Activated CD4-positive, CD25-positive, alpha-beta regulatory T cell (primary cell): ENCODE results near the gene ARF6.
"Not testable (repeated sequence)": the region's sequence is repeated elsewhere in the genome, so short reads cannot be mapped to it uniquely, and the experiment has no call there.

Source experiments
- DNase-seq, 4 experiments: peaks; one replicate each; lab custom pipeline; 2025; lab: John Stamatoyannopoulos, UW

Gene ARF6

GRCh38 chr14:49907186-49907585, 14.3 kb downstream of the ARF6 start:
- no peak for DNase-seq

- DNase-seq = no peak
Measured at GRCh38 chr14:49908433-49908782, 15.5 kb downstream of the ARF6 start.

- no peak for DNase-seq
Measured at GRCh38 chr14:49909016-49909415, 16.1 kb downstream of the ARF6 start.

- no peak for DNase-seq
Measured at GRCh38 chr14:49915085-49915484, 22.2 kb downstream of the ARF6 start.

- no peak for DNase-seq
Measured at GRCh38 chr14:49918706-49919105, 25.8 kb downstream of the ARF6 start.

- no peak for DNase-seq
Measured at GRCh38 chr14:49919825-49920659, 27.2 kb downstream of the ARF6 start.

GRCh38 chr14:49920935-49921334, 28.1 kb downstream of the ARF6 start:
- no peak for DNase-seq

- DNase-seq = no peak
Measured at GRCh38 chr14:49921401-49921800, 28.5 kb downstream of the ARF6 start.

GRCh38 chr14:49923442-49923841, 30.6 kb downstream of the ARF6 start:
- DNase-seq = no peak

- DNase-seq = no peak
Measured at GRCh38 chr14:49923881-49924280, 31.0 kb downstream of the ARF6 start.

GRCh38 chr14:49924852-49925251, 32.0 kb downstream of the ARF6 start:
- DNase-seq = no peak

GRCh38 chr14:49926803-49927202, 33.9 kb downstream of the ARF6 start:
- DNase-seq = no peak

- no peak for DNase-seq
Measured at GRCh38 chr14:49928015-49928414, 35.1 kb downstream of the ARF6 start.

GRCh38 chr14:49930720-49931119, 37.8 kb downstream of the ARF6 start:
- DNase-seq = no peak

GRCh38 chr14:49931523-49931922, 38.6 kb downstream of the ARF6 start:
- no peak for DNase-seq

- DNase-seq = no peak
Measured at GRCh38 chr14:49933128-49933527, 40.2 kb downstream of the ARF6 start.

- DNase-seq = no peak
Measured at GRCh38 chr14:49933704-49934103, 40.8 kb downstream of the ARF6 start.

- DNase-seq = no peak
Measured at GRCh38 chr14:49934646-49935045, 41.8 kb downstream of the ARF6 start.

- no peak for DNase-seq
Measured at GRCh38 chr14:49935526-49935925, 42.6 kb downstream of the ARF6 start.

GRCh38 chr14:49936246-49936645, 43.4 kb downstream of the ARF6 start:
- DNase-seq = not testable (repeated sequence)

- DNase-seq = not testable (repeated sequence)
Measured at GRCh38 chr14:49936882-49937281, 44.0 kb downstream of the ARF6 start.

- not testable (repeated sequence) for DNase-seq
Measured at GRCh38 chr14:49939215-49939614, 46.3 kb downstream of the ARF6 start.

- no peak for DNase-seq
Measured at GRCh38 chr14:49939884-49940510, 47.1 kb downstream of the ARF6 start.
